HFF-Myc (cell line): ENCODE results near the gene NHERF1.

Source experiments
- DNase-seq: peaks from one replicate; pipeline ENCODE4 v3.0.0-alpha.2; 2011; ENCODE audit warnings: low read depth; ENCODE audit errors: extremely low read depth
- H3K4me3 ChIP-seq: replicated peaks from 2 replicates; pipeline ENCODE4 v1.5.1; 2011; ENCODE audit warnings: low read depth, mild to moderate bottlenecking, control low read depth, low read length
- CTCF ChIP-seq: IDR thresholded peaks from 2 replicates; pipeline ENCODE4 v1.5.1; 2012; ENCODE audit warnings: mild to moderate bottlenecking, low read depth, low read length, control low read depth; ENCODE audit errors: missing control alignments

Gene NHERF1

GRCh38 chr17:74725111-74725510 is 23.3 kb upstream of the NHERF1 start:
- no peak overlapping the region for H3K4me3 ChIP-seq
- DNase-seq: no peak
- no peak for TF ChIP-seq CTCF

- DNase-seq: no peak
- TF ChIP-seq CTCF: no peak
Measured at GRCh38 chr17:74728033-74728701, 20.3 kb upstream of the NHERF1 start.

GRCh38 chr17:74728702-74729075 is 19.7 kb upstream of the NHERF1 start:
- H3K4me3 ChIP-seq: no peak overlapping the region
- no peak for TF ChIP-seq CTCF

More at GRCh38 chr17:74728033-74728701, 20.3 kb upstream of the NHERF1 start:
- H3K4me3 ChIP-seq: no peak overlapping the region

GRCh38 chr17:74729368-74729767 is 19.1 kb upstream of the NHERF1 start:
- no peak for DNase-seq
- H3K4me3 ChIP-seq: no peak overlapping the region
- TF ChIP-seq CTCF: no peak

More at GRCh38 chr17:74728702-74729075, 19.7 kb upstream of the NHERF1 start:
- no peak for DNase-seq

GRCh38 chr17:74729866-74730265 is 18.6 kb upstream of the NHERF1 start:
- DNase-seq: no peak
- TF ChIP-seq CTCF: no peak
- H3K4me3 ChIP-seq: no peak overlapping the region

- no peak for TF ChIP-seq CTCF
- no peak for DNase-seq
- no peak overlapping the region for H3K4me3 ChIP-seq
Measured at GRCh38 chr17:74730491-74731346, 17.7 kb upstream of the NHERF1 start.
